GM12865 (cell line): ENCODE data around the gene ZFAND3.
A peak's percentile ranks its signal among the peaks of the same experiment; 100 is the strongest.

Experiments used
- DNase-seq: peaks from one replicate; pipeline ENCODE4 v3.0.0; 2010; ENCODE audit warnings: low read depth
- H3K4me3 ChIP-seq: 2 replicates; pipeline ENCODE4 v1.5.1; 2011; ENCODE audit warnings: mild to moderate bottlenecking, low read depth, low read length, control low read depth
- TF ChIP-seq, protein P1 (sequence below): IDR thresholded peaks from 2 replicates; pipeline ENCODE4 v1.5.1; 2011; ENCODE audit warnings: low read length, control low read depth, low read depth, inconsistent platforms; ENCODE audit not compliant: insufficient read depth; ENCODE audit errors: missing control alignments

ZFAND3 gene

GRCh38 chr6:37819177-37819801 is at the start of gene ZFAND3:
ZFAND3 (plus strand) TSS chr6:37819727; CDS start chr6:37819946, 219 bp downstream.
- peak within 1 kb of the TSS; percentile 96 for H3K4me3 ChIP-seq
- peak; percentile 98 for DNase-seq
- TF ChIP-seq, protein P1, sequence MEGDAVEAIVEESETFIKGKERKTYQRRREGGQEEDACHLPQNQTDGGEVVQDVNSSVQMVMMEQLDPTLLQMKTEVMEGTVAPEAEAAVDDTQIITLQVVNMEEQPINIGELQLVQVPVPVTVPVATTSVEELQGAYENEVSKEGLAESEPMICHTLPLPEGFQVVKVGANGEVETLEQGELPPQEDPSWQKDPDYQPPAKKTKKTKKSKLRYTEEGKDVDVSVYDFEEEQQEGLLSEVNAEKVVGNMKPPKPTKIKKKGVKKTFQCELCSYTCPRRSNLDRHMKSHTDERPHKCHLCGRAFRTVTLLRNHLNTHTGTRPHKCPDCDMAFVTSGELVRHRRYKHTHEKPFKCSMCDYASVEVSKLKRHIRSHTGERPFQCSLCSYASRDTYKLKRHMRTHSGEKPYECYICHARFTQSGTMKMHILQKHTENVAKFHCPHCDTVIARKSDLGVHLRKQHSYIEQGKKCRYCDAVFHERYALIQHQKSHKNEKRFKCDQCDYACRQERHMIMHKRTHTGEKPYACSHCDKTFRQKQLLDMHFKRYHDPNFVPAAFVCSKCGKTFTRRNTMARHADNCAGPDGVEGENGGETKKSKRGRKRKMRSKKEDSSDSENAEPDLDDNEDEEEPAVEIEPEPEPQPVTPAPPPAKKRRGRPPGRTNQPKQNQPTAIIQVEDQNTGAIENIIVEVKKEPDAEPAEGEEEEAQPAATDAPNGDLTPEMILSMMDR = no peak

DNA sequence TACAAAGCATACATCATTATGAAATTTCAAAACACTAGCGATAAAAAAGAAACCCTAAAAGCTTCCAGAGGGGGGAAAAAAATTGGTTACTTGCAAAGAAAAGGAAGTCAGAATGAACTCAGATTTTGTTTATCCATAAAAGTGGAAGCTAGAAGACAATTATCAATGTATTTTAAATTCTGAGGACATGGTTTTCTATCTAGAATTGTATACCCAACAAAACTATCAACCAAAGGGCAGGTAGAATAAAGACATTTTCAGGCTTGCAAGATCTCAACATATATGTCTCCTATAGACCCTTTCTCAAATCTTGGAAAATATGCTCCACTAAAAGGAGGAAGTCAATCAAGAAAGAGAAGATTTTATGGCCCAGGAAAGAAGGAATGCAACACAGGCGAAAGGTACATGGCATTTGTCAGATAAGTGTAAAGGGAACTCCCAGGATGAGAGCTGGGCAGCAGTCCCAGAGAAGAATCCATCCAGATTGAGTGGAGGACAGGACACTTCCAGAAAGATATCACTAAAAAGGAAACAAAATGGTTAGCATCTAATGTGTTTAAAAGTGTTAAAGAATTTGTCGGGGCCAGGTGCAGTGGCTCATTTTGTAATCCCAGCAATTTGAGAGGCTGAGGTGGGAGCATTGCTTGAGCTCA is 45.4 kb upstream of the ZFAND3 start:
- TF ChIP-seq, protein P1 = no peak
- no peak for DNase-seq
- no peak overlapping the region for H3K4me3 ChIP-seq

- DNase-seq = no peak
- H3K4me3 ChIP-seq = no peak overlapping the region
- TF ChIP-seq, protein P1 = no peak
Observed at GRCh38 chr6:37776566-37776965, 43.0 kb upstream of the ZFAND3 start.

DNA sequence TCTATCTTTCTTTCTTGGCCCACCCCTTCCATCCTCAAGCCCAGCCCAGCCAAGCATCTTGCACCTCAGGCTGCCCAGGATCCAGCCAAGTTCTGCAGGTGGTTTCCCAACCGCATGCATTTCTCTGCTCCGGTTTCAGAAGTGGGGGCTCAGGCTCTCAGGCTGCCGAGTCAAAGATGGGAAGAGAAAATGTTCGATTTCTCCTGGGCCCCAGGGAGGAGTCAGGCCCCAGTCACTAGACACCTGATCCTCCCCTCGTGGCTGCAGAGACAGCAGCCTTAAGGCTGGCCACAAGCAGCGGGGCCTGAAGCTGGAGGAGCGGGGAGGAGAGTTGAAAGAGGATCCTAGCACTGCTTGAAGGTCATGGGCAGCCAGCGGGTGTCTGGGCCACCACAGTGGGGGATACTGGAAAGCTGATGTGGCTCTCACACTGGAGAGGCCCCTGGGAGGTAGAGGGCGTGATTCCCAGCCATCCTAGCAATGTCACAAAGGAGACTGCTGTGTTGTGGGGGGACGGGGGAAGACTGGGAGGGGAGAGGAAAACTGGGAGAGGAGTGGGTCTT is 42.2 kb upstream of the ZFAND3 start:
- H3K4me3 ChIP-seq = no peak overlapping the region; the same call in 1 of the 2 replicates
- TF ChIP-seq, protein P1 = no peak
- DNase-seq = peak; percentile 83

GRCh38 chr6:37779111-37779800 is 40.3 kb upstream of the ZFAND3 start:
- no peak overlapping the region for H3K4me3 ChIP-seq

GRCh38 chr6:37779902-37780628 is 39.5 kb upstream of the ZFAND3 start:
- TF ChIP-seq, protein P1 = no peak
- no peak for DNase-seq
- no peak overlapping the region for H3K4me3 ChIP-seq

More at GRCh38 chr6:37779111-37779800, 40.3 kb upstream of the ZFAND3 start:
- TF ChIP-seq, protein P1 = no peak
- no peak for DNase-seq
